Measurements from ENCODE around the gene THSD7A. TPM values are rescaled to one million over a fixed set of nuclear protein-coding genes. Genes with fewer than 3 reads are reported as not detected.

Gene THSD7A, protein sequence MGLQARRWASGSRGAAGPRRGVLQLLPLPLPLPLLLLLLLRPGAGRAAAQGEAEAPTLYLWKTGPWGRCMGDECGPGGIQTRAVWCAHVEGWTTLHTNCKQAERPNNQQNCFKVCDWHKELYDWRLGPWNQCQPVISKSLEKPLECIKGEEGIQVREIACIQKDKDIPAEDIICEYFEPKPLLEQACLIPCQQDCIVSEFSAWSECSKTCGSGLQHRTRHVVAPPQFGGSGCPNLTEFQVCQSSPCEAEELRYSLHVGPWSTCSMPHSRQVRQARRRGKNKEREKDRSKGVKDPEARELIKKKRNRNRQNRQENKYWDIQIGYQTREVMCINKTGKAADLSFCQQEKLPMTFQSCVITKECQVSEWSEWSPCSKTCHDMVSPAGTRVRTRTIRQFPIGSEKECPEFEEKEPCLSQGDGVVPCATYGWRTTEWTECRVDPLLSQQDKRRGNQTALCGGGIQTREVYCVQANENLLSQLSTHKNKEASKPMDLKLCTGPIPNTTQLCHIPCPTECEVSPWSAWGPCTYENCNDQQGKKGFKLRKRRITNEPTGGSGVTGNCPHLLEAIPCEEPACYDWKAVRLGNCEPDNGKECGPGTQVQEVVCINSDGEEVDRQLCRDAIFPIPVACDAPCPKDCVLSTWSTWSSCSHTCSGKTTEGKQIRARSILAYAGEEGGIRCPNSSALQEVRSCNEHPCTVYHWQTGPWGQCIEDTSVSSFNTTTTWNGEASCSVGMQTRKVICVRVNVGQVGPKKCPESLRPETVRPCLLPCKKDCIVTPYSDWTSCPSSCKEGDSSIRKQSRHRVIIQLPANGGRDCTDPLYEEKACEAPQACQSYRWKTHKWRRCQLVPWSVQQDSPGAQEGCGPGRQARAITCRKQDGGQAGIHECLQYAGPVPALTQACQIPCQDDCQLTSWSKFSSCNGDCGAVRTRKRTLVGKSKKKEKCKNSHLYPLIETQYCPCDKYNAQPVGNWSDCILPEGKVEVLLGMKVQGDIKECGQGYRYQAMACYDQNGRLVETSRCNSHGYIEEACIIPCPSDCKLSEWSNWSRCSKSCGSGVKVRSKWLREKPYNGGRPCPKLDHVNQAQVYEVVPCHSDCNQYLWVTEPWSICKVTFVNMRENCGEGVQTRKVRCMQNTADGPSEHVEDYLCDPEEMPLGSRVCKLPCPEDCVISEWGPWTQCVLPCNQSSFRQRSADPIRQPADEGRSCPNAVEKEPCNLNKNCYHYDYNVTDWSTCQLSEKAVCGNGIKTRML (N-terminal part only)
- total RNA-seq, result 32.0 and 36.6 TPM in 2 replicates

DNA sequence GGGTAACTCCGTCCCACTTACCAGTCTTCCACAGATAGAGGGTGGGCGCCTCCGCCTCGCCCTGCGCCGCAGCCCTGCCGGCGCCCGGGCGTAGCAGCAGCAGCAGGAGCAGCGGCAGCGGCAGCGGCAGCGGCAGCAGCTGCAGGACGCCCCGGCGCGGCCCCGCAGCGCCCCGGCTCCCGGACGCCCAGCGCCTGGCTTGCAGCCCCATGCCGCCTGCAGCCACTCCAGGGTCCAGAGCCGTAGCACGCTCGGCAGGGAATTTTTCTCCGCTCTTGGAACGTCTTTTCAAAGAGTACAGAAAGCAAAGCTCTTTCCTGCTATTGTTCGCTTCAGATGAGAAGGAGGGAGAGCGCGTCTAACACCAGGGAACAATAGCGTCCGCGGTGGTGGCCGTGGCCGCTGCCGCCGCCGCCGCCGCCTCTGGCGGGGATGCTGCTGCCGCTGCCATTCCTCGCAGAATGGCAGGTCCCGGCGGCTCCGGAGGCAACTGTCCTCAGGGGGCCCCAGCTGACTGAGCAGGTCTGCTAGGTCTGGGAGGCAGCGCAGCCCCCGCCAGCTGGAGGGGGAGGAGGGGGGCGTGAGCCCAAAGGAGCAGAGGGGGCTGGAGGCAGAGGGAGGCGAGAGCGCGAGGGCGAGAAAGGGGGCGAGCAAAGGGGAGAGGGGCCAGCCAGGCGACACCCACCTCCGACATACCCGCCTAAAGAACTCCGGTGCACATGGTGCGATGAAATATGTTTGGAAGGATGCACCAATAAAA lies at the start of gene THSD7A:
Gene THSD7A (minus strand): TSS at position 463 of the 760 bp plus-strand sequence. CDS start 252 bp downstream, at position 211.

All from vein endothelial cell (primary cell).